DMS153 treated with DMSO at 0.1 percent for 48 hours (cell line): ENCODE data around the gene PAX3.

Source experiments
- DNase-seq: peaks from one replicate; lab custom pipeline; 2025; ENCODE audit not compliant: unreplicated experiment; lab: John Stamatoyannopoulos, UW

Gene PAX3

GRCh38 chr2:222311319-222311977 is 12.7 kb upstream of the PAX3 start:
- DNase-seq, result no peak

- DNase-seq, result no peak
These were observed 12.0 kb upstream of the PAX3 start for GRCh38 chr2:222310747-222311318.

- no peak for DNase-seq
These were observed 11.0 kb upstream of the PAX3 start for GRCh38 chr2:222309766-222310165.

- no peak for DNase-seq
These were observed 10.6 kb upstream of the PAX3 start for GRCh38 chr2:222309361-222309760.

- no peak for DNase-seq
These were observed 9.4 kb upstream of the PAX3 start for GRCh38 chr2:222307978-222308730.

- peak; percentile 64 for DNase-seq
These were observed 8.5 kb upstream of the PAX3 start for GRCh38 chr2:222307143-222307756.

GRCh38 chr2:222306393-222307142 is 7.8 kb upstream of the PAX3 start:
- DNase-seq, result no peak

GRCh38 chr2:222305516-222306392 is 7.0 kb upstream of the PAX3 start:
- DNase-seq, result peak; percentile 31

GRCh38 chr2:222304737-222305515 is 6.1 kb upstream of the PAX3 start:
- no peak for DNase-seq

GRCh38 chr2:222303828-222304736 is 5.3 kb upstream of the PAX3 start:
- DNase-seq, result no peak

- no peak for DNase-seq
These were observed 4.4 kb upstream of the PAX3 start for GRCh38 chr2:222303045-222303827.

GRCh38 chr2:222302178-222303018 is 3.6 kb upstream of the PAX3 start:
- DNase-seq, result no peak

- DNase-seq, result no peak
These were observed 3.0 kb upstream of the PAX3 start for GRCh38 chr2:222301796-222302118.

GRCh38 chr2:222301053-222301795 is 2.4 kb upstream of the PAX3 start:
- DNase-seq, result no peak

- no peak for DNase-seq
These were observed 1.9 kb upstream of the PAX3 start for GRCh38 chr2:222300726-222301052.
